Trophoblast cell (in vitro differentiated cells and primary cell): Measurements from ENCODE around the gene TMSB15C. TPM values are rescaled to one million over a fixed set of nuclear protein-coding genes. Genes with fewer than 3 reads are reported as not detected.
"Not testable (repeated sequence)": the region's sequence is repeated elsewhere in the genome, so short reads cannot be mapped to it uniquely, and the experiment has no call there.

Experiments used
- DNase-seq, 2 donors: peaks; one replicate each; pipeline ENCODE4 v3.0.0-alpha.2; 2016
- H2AFZ ChIP-seq: 2 replicates; pipeline ENCODE4 v1.6.1; 2013; ENCODE audit warnings: low read length, moderate library complexity, mild to moderate bottlenecking; ENCODE audit not compliant: insufficient read depth, poor library complexity
- H2AK5ac ChIP-seq: 2 replicates; pipeline ENCODE4 v1.6.1; 2013; ENCODE audit warnings: mild to moderate bottlenecking, low read length
- H2BK120ac ChIP-seq: 2 replicates; pipeline ENCODE4 v1.6.1; 2013; ENCODE audit warnings: low read length, mild to moderate bottlenecking, moderate library complexity; ENCODE audit not compliant: insufficient read depth, poor library complexity
- H2BK12ac ChIP-seq: 2 replicates; pipeline ENCODE4 v1.6.1; 2013; ENCODE audit warnings: mild to moderate bottlenecking, low read length, moderate library complexity
- H2BK5ac ChIP-seq: 2 replicates; pipeline ENCODE4 v1.6.1; 2013; ENCODE audit warnings: low read length, low read depth, moderate library complexity, mild to moderate bottlenecking; ENCODE audit not compliant: poor library complexity
- H3K14ac ChIP-seq: 2 replicates; pipeline ENCODE4 v1.6.1; 2013; ENCODE audit warnings: mild to moderate bottlenecking, low read length
- H3K18ac ChIP-seq: 2 replicates; pipeline ENCODE4 v1.6.1; 2013; ENCODE audit warnings: mild to moderate bottlenecking, low read length
- H3K23ac ChIP-seq: 2 replicates; pipeline ENCODE4 v1.6.1; 2013; ENCODE audit warnings: low read length
- H3K27ac ChIP-seq: 2 replicates; pipeline ENCODE4 v1.5.1; 2013; ENCODE audit warnings: low read depth, mild to moderate bottlenecking, inconsistent platforms, low read length, moderate library complexity
- H3K27me3 ChIP-seq: 2 replicates; pipeline ENCODE4 v1.6.1; 2013; ENCODE audit warnings: inconsistent platforms, mild to moderate bottlenecking, low read length, moderate library complexity; ENCODE audit not compliant: insufficient read depth
- H3K36me3 ChIP-seq, 2 experiments: 1 replicate in 1 of 2; 2 replicates in 1 of 2; pipeline ENCODE4 v1.6.1; 2013; ENCODE audit warnings: low read length in 2 of 2, mild to moderate bottlenecking in 2 of 2, moderate library complexity in 1 of 2; ENCODE audit not compliant: insufficient read depth in 2 of 2, control insufficient read depth in 1 of 2
- H3K4ac ChIP-seq: 2 replicates; pipeline ENCODE4 v1.6.1; 2013; ENCODE audit warnings: low read depth, mild to moderate bottlenecking, low read length, moderate library complexity
- H3K4me1 ChIP-seq, 2 experiments: 1 replicate in 1 of 2; 2 replicates in 1 of 2; pipeline ENCODE4 v1.6.1; 2013; ENCODE audit warnings: low read length in 2 of 2, mild to moderate bottlenecking in 2 of 2, moderate library complexity in 1 of 2; ENCODE audit not compliant: insufficient read depth in 2 of 2, control insufficient read depth in 1 of 2
- H3K4me2 ChIP-seq: 2 replicates; pipeline ENCODE4 v1.6.1; 2013; ENCODE audit warnings: inconsistent platforms, mild to moderate bottlenecking, low read length, moderate library complexity
- H3K4me3 ChIP-seq: 2 replicates; pipeline ENCODE4 v1.5.1; 2013; ENCODE audit warnings: mild to moderate bottlenecking, low read depth, low read length, inconsistent platforms
- H3K79me1 ChIP-seq: one replicate; pipeline ENCODE4 v1.6.1; 2013; ENCODE audit warnings: low read length
- H3K79me2 ChIP-seq: 2 replicates; pipeline ENCODE4 v1.6.1; 2013; ENCODE audit warnings: low read length, mild to moderate bottlenecking; ENCODE audit not compliant: control insufficient read depth, insufficient read depth, poor library complexity
- H3K9ac ChIP-seq: 2 replicates; pipeline ENCODE4 v1.6.1; 2013; ENCODE audit warnings: mild to moderate bottlenecking, low read length
- H3K9me3 ChIP-seq: 2 replicates; pipeline ENCODE4 v1.6.1; 2013; ENCODE audit warnings: low read depth, mild to moderate bottlenecking, control low read depth, inconsistent platforms, low read length; ENCODE audit not compliant: insufficient read depth
- H4K12ac ChIP-seq: 2 replicates; pipeline ENCODE4 v1.6.1; 2013; ENCODE audit warnings: low read depth, mild to moderate bottlenecking, low read length, moderate library complexity
- H4K8ac ChIP-seq: 2 replicates; pipeline ENCODE4 v1.6.1; 2013; ENCODE audit warnings: low read depth, mild to moderate bottlenecking, low read length, moderate library complexity
- H4K91ac ChIP-seq: one replicate; pipeline ENCODE4 v1.6.1; 2013; ENCODE audit warnings: low read depth, mild to moderate bottlenecking, low read length, moderate library complexity
- WGBS: extraction: QIAGEN DNeasy Blood & Tissue Kit; methylation state at CpG from one replicate; pipeline ENCODE4 v1.1.7; 2013; ENCODE audit warnings: missing lambda C conversion rate; ENCODE audit not compliant: insufficient read length, insufficient coverage; ENCODE audit errors: extremely low coverage; 5-methylcytosine and 5-hydroxymethylcytosine counted together
- polyA plus RNA-seq: library from polyadenylated mRNA; stranded (reverse); fragments of 200-250 nt; gene quantifications from 2 replicates; pipeline ENCODE4 v1.2.3, GENCODE V29; 2013

Gene TMSB15C
- polyA plus RNA-seq: 3.8 and 4.6 TPM in 2 replicates

- no CpG with 5 or more reads among the region's 46 CpGs for WGBS
- H3K4me3 ChIP-seq: not testable (repeated sequence)
These were observed at the start of gene TMSB15C for GRCh38 chrX:104075778-104076445. Gene TMSB15C, minus strand, starts transcription at chrX:104076236.

DNA sequence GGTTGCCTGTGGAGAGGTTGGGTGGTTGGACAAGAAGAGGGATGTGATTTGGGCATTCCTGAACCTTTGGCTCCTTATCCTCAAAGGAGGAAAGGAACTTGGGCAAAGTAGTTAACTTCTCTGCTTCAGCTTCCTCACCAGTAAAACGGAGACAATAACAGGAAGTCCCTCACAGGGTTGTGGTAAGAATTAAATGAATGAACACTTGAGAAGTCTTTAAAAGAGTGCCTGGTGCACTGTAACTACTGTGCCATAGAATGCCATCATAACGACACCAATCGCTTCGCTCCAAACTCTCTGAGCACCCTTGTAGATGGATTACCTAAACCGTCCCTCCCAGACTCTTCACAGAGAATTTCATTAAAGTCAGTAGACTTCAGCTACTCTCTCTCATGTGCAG lies 46.8 kb upstream of the TMSB15C start:
- Histone ChIP-seq H3K4me1 (no peaks in the 10 kb centered on the region), H3K14ac (no peak overlapping the region), H3K79me1 (no peaks in the 10 kb centered on the region), H3K9ac (no peak overlapping the region), H2BK12ac (no peak overlapping the region), H3K79me2 (no peaks in the 10 kb centered on the region), H4K91ac (no peak overlapping the region), H3K4me2 (no peak overlapping the region), H2AFZ (no peak overlapping the region), H3K27me3 (no peaks in the 10 kb centered on the region), H2BK5ac (no peak overlapping the region), H3K27ac (no peak overlapping the region), H2BK120ac (no peak overlapping the region), H3K23ac (no peak overlapping the region), H3K18ac (no peak overlapping the region), H3K9me3 (no peaks in the 10 kb centered on the region), H3K36me3 (no peaks in the 10 kb centered on the region), H2AK5ac (no peak overlapping the region), H4K8ac (no peak overlapping the region), H3K4me3 (no peak overlapping the region), H4K12ac (no peak overlapping the region), H3K4ac (no peak overlapping the region)
- no peak for DNase-seq
- WGBS: no CpG with 5 or more reads among the region's 5 CpGs

More at GRCh38 chrX:104075778-104076445, at the start of gene TMSB15C:
- H3K23ac ChIP-seq, H3K79me1 ChIP-seq, H2AFZ ChIP-seq, H2BK120ac ChIP-seq, H3K9me3 ChIP-seq, H3K27me3 ChIP-seq, H3K14ac ChIP-seq, H2AK5ac ChIP-seq, DNase-seq, H4K8ac ChIP-seq, H3K4me2 ChIP-seq, H3K79me2 ChIP-seq, H3K9ac ChIP-seq, H2BK12ac ChIP-seq, H4K12ac ChIP-seq, H3K4me1 ChIP-seq, H3K27ac ChIP-seq, H3K18ac ChIP-seq, H2BK5ac ChIP-seq, H4K91ac ChIP-seq, H3K4ac ChIP-seq, H3K36me3 ChIP-seq: not testable (repeated sequence)

DNA sequence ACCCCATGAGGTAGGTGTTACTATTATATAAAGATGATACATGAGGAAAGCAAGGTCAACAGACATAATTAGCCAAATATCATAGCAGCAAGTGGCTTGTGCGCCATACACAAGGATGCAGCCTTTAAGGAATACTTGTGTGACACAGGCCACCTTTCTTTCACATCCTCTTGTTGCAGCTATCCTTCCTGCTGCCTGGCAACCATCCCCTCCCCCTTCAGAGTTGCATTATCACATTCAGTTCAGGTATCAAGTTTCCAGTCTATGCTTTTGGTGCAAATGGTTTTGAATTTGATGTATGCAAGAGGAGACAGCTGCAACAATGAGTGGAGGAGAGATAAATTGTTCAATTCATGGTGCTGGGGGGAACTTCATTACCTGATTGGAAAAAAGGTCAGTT lies 42.7 kb upstream of the TMSB15C start:
- Histone ChIP-seq H3K27ac (no peak overlapping the region), H3K79me2 (no peaks in the 10 kb centered on the region), H3K14ac (no peak overlapping the region), H2AFZ (no peak overlapping the region), H4K8ac (no peak overlapping the region), H2BK5ac (no peak overlapping the region), H3K4me1 (no peaks in the 10 kb centered on the region), H2BK12ac (no peak overlapping the region), H3K9ac (no peak overlapping the region), H3K4me3 (no peak overlapping the region), H3K18ac (no peak overlapping the region), H2AK5ac (no peak overlapping the region), H2BK120ac (no peak overlapping the region), H3K23ac (no peak overlapping the region), H4K91ac (no peak overlapping the region), H4K12ac (no peak overlapping the region), H3K27me3 (no peaks in the 10 kb centered on the region), H3K36me3 (no peaks in the 10 kb centered on the region), H3K4ac (no peak overlapping the region), H3K9me3 (no peaks in the 10 kb centered on the region), H3K4me2 (no peak overlapping the region), H3K79me1 (no peaks in the 10 kb centered on the region)
- no CpG with 5 or more reads among the region's 1 CpG for WGBS
- DNase-seq: no peak

DNA sequence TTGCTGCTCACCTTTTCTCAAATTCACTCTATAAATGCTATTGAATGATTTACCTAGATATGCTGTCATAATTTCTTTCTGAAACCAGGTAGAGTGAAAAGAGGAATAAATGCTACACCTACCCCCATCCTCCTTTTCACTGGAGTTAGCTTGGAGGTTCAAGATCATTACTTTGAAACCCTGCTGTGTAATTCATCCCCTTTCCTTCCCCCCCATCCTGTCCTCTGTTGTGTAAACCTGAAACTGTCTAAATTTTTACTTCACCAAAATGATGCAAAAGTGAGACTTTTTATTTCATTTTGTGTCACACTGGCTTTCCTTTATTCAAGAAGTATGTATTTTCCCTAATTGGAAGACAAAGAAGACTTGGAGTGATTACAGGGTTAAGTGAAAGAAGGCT lies 41.7 kb upstream of the TMSB15C start:
- Histone ChIP-seq H3K18ac (no peak overlapping the region), H3K4me1 (peaks cover 0 to 2% of the 10 kb centered on the region in 2 experiments), H3K14ac (no peak overlapping the region), H3K23ac (no peak overlapping the region), H3K9me3 (no peaks in the 10 kb centered on the region), H2AFZ (no peak overlapping the region), H3K27ac (no peak overlapping the region), H4K8ac (no peak overlapping the region), H3K27me3 (no peaks in the 10 kb centered on the region), H3K36me3 (no peaks in the 10 kb centered on the region), H2AK5ac (no peak overlapping the region), H3K9ac (no peak overlapping the region), H3K4ac (no peak overlapping the region), H4K12ac (no peak overlapping the region), H2BK5ac (no peak overlapping the region), H3K79me2 (no peaks in the 10 kb centered on the region), H3K4me3 (no peak overlapping the region), H3K4me2 (no peak overlapping the region), H2BK12ac (no peak overlapping the region), H3K79me1 (no peaks in the 10 kb centered on the region), H2BK120ac (no peak overlapping the region), H4K91ac (no peak overlapping the region)
- DNase-seq: no peak
